Activated T-helper 1 cell treated with Interleukin-2 at 50 U/mL for 16 hours (primary cell): ENCODE data around the gene SCGB1D1.

Experiments
- DNase-seq: peaks from one replicate; pipeline ENCODE4 v3.0.0-alpha.2; 2020; ENCODE audit warnings: low read depth

The SCGB1D1 gene, protein sequence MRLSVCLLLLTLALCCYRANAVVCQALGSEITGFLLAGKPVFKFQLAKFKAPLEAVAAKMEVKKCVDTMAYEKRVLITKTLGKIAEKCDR

DNA sequence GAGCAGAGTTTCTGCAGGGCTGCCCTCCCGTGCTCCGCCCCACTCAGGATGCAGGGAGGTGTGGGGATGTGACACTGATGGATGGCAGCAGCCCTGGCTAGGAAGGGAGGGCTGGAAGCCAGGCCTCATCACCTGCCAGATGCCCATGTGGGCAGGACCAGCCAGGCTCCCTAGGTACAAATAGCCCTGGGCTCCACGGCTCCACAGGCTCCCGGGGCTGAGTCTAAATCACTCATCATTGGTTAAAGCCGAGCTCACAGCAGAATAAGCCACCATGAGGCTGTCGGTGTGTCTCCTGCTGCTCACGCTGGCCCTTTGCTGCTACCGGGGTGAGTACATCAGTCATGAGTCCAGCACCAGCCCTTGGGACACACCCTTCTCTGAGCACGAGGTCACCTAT lies at the start of gene SCGB1D1:
SCGB1D1 (plus strand) TSS at position 206 of the 400 bp plus-strand sequence; CDS start at position 275, 69 bp downstream.
- no peak for DNase-seq

DNA sequence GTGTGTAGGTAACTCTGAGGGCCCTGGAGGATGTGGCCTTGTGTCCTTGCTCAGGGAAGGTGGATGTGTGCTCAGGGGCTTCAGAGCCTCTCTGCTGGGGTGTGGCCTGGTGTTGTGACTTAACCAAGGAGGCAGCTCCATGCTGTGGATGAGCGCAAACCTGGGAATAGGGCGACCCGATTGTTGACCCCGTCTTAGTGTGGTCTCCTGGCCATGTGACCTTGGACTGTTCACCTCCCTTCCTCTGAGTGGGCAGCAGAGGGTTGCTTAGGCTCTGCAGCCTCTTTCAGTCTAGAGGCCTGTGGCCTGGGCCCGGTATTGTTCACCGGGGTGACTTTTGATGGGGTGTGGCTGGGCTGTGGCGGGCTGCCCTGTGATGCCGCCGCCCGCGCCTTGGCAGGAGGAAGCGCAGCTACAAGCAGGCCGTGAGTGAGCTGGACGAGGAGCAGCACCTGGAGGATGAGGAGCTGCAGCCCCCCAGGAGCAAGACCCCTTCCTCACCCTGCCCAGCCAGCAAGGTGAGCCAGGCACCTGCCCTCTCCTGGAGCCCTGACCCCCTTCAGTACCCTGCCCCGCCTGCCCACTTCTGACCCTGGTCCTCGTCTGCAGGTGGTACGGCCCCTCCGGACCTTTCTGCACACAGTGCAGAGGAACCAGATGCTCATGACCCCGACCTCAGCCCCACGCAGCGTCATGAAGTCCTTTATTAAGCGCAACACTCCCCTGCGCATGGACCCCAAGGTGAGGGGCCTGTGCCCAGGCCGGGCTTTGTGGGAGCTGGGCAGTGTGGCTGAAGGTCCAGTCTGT lies 49.5 kb upstream of the SCGB1D1 start:
- DNase-seq = no peak

DNA sequence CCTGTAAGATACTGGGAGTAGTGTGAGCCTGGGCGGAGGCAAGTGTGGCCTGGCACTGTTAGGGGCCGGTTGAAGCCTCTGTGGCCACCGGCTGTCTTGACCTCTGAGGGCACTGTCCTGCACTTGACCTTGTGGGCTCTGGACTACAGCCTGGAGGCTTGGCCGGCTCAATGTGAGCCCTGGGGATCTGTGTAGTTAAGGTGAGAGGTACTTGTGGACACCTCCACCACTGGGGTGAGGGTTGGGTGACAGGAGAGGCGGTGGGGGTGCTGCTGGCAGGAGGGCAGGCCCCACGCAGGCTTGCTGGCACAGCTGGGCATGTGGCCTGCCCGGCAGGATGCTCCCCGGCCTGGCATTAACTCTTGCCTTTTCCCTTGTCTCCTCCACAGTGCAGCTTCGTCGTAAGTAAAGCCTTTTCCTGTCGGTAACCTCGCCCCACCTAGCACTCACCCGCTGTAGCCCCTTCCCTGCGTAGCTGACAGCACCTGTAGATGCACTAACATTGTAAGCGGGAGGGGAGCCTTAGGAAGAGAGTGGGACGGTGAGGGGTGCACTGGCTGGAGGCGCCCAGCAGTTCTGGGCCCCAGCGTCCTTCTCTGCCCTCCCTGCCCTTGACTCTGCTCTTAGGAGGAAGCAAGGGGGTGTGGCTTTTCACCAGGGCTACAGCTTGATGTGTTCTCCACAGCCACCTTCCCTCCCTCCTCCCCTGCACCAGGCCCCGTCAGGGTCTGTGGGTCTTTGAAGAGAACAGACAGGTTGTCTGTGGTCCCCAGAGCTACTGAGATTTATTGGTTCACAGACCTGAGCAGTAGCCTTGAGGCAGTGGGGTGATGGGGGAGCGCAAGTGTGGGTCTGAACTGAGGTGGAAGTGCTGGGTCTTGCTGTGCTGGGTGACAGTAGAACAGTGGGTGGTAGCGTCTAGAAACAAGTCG lies 48.6 kb upstream of the SCGB1D1 start:
- no peak for DNase-seq

- DNase-seq = no peak
Measured at GRCh38 chr11:62142043-62142375, 48.0 kb upstream of the SCGB1D1 start.

DNA sequence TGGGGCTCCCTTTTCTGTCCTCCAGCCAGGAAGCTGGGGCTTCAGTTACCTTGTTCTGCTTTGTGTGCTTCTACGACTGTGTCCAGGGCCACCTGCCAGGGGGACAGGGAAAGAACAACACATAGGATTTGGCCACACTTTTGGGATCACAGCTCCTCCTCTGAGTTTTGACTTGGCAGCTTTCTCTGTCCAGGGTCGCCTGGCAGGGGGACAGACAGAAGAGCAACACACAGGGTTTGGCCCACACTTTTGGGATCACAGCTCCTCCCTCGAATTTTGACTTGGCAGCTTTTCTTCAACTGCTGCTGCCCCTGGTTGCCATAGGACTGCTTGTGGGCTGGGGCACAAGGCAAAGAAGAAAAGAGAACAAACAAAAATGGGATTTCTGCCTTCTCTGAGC lies 47.1 kb upstream of the SCGB1D1 start:
- no peak for DNase-seq

DNA sequence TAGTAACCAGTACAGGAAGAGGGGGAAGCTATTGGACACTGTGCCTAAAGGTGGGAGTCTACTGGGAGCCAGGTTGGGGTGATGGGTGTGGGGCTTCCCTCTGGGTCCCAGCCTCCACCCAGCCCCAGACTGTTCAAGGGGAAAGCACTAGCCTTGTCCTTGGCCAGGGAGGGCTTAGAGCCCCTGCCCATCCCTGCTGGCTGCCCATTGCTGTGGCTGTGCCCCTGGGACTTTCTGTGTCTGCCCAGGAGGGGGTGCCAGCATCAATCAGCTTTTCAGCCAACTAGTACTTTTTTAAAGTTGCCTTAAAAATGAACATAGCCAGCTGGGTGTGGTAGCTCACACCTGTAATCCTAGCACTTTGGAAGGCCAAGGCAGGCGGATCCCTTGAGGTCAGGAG lies 46.3 kb upstream of the SCGB1D1 start:
- no peak for DNase-seq

GRCh38 chr11:62144641-62145255 lies 45.3 kb upstream of the SCGB1D1 start:
- no peak for DNase-seq

- no peak for DNase-seq
Measured at GRCh38 chr11:62145261-62145871, 44.6 kb upstream of the SCGB1D1 start.

- DNase-seq = no peak
Measured at GRCh38 chr11:62146476-62147200, 43.4 kb upstream of the SCGB1D1 start.

DNA sequence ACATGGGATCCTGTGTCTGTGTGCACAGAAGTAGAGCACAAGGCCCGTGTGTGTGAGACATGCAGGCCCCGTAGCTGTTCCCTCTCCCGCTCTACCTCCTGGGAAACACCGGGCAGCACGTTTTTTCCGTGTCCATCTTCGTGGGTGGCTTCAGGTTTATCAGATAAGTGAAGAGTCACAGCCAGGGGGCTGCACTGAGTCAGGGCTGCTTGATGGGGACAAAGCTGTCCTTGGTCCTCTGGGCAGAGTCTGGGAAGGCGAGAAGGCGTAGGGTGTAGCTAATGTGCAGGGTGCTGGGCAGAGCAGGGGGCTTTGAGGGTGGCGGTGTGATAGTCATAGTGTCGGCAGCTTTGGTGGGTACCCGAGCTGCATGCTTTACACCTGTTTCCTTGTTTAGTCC lies 42.5 kb upstream of the SCGB1D1 start:
- no peak for DNase-seq

DNA sequence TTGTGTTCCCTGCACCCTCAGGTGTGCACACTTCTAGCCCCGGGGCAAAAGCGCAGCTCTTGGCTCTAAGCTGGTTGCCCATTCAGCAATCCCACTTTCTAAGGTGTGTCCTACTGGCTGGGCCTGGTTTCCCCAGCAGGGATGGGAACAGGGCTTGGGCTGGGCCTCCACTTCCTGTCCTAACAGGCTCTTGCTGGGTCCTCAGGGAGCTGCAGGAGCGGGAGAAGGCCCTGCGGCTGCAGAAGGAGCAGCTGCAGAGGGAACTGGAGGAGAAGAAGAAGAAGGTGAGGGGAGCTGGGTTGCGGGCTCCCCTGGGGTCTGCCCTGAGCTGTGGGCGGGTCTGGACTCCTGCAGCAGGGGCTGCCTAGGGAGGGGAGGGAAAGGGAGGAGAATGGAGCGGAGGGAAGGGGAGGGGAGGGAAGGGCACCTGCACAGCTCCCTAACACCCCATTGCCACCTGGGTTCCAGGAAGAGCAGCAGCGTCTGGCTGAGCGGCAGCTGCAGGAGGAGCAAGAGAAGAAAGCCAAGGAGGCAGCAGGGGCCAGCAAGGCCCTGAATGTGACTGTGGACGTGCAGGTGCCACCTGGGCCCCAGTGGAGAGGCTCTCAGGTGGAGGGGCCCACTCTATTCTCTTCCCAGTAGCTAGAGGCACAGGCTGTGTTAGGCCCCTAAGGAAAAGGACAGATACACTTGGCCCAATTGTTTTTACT lies 41.6 kb upstream of the SCGB1D1 start:
- DNase-seq = no peak

DNA sequence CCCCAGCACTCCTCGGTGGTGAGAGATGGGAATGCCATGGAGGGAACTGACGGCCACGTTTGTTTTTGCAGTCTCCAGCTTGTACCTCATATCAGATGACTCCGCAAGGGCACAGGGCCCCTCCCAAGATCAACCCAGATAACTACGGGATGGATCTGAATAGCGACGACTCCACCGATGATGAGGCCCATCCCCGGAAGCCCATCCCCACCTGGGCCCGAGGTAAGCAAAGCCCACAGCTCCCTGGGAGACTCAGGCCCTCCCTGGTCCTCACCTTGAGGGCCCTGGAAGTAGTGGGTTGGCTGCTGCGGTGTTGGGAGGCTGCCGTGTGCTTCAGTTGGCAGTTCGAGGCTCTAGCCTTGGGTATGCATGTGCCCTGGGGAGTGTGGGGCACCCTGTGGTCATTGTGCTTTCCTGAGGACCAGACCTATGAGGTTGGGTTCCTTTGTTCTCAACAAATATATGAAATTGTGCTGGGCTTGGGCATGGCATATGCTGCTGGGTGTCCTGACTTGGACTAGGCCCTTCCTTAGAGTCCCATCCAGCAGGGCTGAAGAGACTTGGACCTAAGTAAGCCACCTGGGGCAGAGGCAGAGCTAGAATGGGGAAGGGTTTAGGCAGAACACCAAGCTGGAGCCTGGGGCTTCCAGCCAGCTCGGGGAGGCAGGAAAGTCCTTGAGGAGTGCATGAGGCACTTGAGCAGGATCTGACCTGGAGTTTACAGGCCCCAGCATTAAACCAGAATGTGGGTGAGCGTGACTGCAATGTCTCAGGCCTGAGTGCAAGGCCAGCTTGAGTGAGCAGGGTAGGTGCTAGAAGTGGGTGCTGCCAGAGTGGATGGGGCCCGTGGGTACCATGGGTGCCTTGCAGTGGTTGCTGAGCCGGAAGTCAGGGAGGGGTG lies 39.8 kb upstream of the SCGB1D1 start:
- no peak for DNase-seq

GRCh38 chr11:62150887-62151736 lies 38.9 kb upstream of the SCGB1D1 start:
- no peak for DNase-seq

DNA sequence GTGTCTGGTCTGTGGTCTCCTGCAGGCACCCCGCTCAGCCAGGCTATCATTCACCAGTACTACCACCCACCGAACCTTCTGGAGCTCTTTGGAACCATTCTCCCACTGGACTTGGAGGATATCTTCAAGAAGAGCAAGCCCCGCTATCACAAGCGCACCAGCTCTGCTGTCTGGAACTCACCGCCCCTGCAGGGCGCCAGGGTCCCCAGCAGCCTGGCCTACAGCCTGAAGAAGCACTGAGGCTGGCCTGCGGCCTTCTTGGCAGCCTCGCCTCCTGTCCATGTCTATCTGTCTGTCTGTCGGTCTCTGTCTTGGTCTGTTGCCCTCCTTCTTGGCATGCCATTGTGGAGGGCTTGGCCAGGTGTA lies 38.3 kb upstream of the SCGB1D1 start:
- no peak for DNase-seq

- DNase-seq = no peak
Measured at GRCh38 chr11:62152245-62153086, 37.5 kb upstream of the SCGB1D1 start.

DNA sequence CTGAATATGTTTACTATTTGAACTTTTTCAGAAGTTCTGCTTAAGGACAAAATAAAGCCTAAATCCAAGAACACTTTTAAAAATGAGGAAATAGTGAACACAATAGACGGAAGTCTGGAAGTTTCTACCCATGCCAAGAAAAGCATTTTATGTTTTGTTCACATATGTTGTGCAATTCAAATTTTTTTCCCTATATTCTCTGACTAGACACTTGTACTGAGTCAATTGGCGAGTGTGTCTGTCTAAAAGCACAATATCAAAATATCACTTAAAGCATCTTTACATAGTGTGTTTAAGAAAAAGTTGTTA lies 37.0 kb upstream of the SCGB1D1 start:
- DNase-seq = no peak

- no peak for DNase-seq
Measured at GRCh38 chr11:62153617-62154016, 36.4 kb upstream of the SCGB1D1 start.

DNA sequence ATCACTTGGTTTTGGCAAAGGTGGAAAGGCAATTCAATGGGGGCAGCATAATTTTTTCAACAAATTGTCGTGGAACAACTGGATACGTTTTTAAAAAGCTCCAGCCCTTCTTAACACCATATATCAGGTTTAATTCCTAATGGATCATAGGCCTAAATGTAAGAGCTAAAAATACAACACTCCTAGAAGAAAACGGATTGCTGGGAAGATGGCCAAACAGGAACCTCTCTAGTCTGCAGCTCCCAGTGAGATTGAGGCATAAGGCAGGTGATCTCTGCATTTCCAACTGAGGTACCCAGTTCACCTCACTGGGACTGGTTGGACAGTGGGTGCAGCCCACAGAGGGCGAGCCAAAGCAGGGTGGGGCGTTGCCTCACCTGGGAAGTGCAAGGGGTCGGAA lies 32.4 kb upstream of the SCGB1D1 start:
- DNase-seq = no peak
